RWPE1 (cell line): Measurements from ENCODE around the gene ZFP92.

Experiments used
- CTCF ChIA-PET: fragments of 350-600 bp; sonication (Branson Sonifier 250); formaldehyde crosslinking; extraction: SDS; loops from one replicate; lab custom pipeline; 2021; lab: Yijun Ruan, JAX
- POLR2A ChIA-PET: fragments of 400-600 bp; formaldehyde crosslinking; extraction: SDS; loops from one replicate; lab custom pipeline; 2020; ENCODE audit warnings: antibody characterized with exemption; ENCODE audit not compliant: low non-redundant PET; lab: Yijun Ruan, JAX
- DNase-seq: peaks from one replicate; pipeline ENCODE4 v3.0.0; 2012; ENCODE audit warnings: low spot score
- H3K27ac ChIP-seq: fragments of 450-650 bp; 2 replicates; pipeline ENCODE4 v1.5.1; 2017
- TF ChIP-seq, protein P1 (sequence below): fragments of 450-650 bp; conservative IDR thresholded peaks from 2 replicates; pipeline ENCODE4 v1.5.1; 2017; ENCODE audit warnings: low read depth, mild to moderate bottlenecking

ZFP92 gene

DNA sequence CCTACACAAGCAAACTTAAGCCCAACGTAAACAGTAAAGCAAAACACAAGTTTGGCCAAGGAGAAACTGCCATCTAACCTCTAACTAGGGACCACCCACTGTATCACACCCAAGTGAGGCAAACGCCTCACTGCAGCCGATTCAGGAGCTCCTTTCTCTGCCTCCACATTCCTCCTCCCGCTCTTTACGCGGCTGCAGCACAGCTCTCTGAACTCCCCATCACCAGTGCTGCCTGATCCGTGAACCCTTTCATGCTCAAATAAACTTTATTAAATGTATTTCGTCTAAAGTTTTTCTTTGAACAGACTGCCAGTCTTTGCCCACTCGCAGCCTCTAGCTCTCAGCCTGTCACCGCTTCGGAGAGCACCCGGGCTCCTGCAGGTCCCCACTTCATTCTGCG lies 16.7 kb upstream of the ZFP92 start:
- H3K27ac ChIP-seq = no peak overlapping the region
- no peak for DNase-seq
- TF ChIP-seq, protein P1, sequence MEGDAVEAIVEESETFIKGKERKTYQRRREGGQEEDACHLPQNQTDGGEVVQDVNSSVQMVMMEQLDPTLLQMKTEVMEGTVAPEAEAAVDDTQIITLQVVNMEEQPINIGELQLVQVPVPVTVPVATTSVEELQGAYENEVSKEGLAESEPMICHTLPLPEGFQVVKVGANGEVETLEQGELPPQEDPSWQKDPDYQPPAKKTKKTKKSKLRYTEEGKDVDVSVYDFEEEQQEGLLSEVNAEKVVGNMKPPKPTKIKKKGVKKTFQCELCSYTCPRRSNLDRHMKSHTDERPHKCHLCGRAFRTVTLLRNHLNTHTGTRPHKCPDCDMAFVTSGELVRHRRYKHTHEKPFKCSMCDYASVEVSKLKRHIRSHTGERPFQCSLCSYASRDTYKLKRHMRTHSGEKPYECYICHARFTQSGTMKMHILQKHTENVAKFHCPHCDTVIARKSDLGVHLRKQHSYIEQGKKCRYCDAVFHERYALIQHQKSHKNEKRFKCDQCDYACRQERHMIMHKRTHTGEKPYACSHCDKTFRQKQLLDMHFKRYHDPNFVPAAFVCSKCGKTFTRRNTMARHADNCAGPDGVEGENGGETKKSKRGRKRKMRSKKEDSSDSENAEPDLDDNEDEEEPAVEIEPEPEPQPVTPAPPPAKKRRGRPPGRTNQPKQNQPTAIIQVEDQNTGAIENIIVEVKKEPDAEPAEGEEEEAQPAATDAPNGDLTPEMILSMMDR = no peak
- POLR2A ChIA-PET = no interaction called here
- CTCF ChIA-PET = no interaction called here

DNA sequence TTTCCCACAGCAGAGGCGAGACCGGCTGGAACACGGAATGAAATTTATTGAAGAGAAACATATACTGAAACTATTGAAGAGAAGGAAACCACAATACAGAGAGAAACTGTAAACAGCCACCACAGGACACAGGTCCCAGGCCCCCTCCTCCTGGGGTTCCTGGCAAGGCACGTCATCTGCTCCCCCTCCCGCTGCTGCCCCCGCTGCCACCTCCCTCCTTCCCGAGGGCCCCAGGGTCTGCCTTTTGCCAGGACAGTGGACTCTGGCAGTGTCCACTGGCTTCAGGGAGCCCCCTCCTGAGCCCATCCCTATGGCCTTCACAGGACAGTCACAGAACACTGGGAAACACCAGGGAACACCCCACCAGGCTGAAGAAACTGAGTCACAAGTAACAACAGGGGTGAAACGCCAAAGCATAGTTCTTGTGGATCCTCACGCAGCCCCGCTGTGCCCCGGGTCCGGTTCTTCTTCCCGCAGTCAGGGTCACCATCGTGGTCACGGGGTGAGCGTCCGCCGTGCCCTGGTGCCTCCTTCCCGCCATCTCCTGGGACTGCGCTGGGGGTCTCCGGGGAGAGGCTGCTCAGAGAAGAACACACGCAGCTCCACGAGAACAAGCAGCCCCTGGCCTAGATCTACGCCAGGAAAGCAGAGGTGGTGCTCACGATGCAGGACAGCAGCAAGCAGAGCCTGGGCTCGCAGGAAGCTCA lies 15.5 kb upstream of the ZFP92 start:
- CTCF ChIA-PET = no interaction called here
- H3K27ac ChIP-seq = no peak overlapping the region
- TF ChIP-seq, protein P1 = no peak
- POLR2A ChIA-PET = no interaction called here
- DNase-seq = no peak

DNA sequence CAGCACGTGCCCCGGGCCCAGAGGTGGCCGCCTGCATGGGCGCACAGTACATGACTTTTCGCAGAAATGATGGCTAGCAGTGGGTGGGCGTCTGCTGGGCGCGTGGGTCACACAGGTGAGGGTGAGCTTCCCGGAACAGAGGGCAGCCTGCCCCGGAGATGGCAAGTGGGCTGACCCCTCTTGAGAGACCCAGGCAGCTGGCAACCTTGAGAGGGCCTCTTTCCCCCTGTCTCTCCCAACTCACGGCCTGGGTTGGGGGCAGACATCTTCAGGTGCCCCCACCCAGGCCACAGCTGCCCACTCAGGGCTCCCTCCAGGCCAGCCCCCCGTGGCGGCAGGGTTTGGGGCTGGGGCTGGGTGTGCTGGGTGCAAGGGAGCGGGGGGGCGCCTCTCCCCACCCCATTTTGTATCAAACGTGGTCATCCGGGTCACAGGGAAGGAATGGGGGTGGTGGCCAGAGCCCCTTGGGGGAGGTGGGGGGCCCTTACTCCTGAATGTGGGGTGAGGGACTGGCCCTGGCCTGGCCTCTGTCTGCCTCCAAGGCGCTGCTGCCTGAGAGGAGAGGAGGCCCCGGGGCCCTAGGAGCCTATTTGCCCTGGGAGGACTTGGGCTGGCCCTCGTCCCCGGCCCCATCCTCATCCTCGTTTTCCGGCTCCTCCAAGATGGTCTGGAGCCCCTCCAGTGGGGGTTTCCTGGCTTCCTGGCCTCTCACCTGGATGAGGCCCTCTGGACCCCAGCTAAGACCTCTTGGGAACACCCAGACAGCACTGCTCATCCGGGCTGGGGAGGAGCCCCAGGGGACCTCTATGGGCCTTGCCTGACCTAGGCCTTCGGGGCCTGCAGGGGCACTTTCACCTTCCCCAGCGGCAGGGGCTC lies 14.7 kb upstream of the ZFP92 start:
- ChIA-PET CTCF (no interaction called here), POLR2A (no interaction called here)
- H3K27ac ChIP-seq = no peak overlapping the region
- DNase-seq = no peak
- TF ChIP-seq, protein P1 = no peak

DNA sequence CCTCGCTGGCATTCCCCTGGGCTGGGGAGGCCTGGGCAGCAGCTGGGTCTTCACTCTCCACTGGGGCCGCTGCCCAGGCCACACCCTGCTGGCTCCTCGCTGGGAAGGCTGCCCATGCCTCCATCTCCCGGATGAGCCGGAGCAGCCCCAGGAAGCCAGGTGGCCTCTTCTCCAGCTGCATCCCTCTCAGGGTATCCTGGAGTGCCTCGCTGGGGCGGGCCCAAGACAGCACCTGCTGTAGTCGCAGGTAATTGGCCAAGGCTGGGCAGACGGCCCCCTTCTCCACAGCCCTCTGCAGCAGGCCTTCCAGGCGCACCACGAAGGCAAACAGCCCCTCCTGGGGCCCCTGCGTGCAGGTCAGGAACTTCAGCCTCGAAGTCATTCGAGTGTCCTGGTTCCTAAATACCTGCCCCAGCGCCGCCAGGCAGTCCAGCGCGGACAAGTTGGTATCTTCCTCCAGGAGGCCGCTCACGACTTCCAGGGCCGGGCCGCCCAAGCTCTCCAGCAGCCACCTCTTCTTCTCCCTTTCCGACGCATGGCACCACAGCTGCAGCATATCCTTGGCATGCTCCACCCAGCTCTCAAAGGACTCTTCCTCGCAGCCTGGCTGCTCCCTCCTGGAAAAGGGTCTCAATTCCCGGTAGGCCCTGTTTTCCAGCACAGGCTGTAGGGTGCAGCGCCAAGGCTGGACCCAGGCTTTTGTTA lies 13.9 kb upstream of the ZFP92 start:
- TF ChIP-seq, protein P1 = no peak
- ChIA-PET POLR2A (no interaction called here), CTCF (interaction anchor here (0.6 kb wide), 1 partner anchor 431 kb away, joined by 4 read pairs; no protein-coding TSS in a partner anchor)
- H3K27ac ChIP-seq = no peak overlapping the region
- no peak for DNase-seq

DNA sequence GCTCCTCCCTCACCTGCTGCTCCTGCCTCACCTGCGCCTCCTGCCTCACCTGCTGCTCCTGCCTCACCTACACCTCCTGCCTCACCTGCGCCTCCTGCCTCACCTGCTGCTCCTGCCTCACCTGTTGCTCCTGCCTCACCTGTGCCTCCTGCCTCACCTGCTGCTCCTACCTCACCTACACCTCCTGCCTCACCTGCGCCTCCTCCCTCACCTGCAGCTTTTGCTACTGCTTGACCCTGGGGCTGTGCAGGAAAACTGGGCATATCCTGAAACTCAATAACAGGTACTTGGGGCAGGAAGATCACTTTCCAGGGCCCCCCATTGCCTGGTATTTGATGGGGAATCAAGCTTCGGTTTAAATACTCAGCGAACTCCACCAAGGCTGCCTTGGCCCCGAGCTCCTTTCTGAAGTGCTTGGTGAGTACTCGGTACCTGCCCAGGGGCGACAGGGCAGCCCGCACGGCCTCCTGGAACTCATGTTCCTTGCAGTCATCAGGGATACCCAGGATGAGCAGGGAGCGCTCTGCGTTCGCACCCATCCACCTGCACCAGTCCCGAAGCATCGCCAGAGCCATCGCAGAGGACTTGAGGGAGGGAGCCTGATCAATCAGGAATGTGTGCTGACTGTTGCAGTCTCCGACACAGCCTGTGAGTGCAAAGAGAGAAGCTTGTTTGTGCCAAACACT lies 12.9 kb upstream of the ZFP92 start:
- no peak overlapping the region for H3K27ac ChIP-seq
- no peak for DNase-seq
- ChIA-PET POLR2A (no interaction called here), CTCF (interaction anchor here (0.6 to 0.9 kb wide), 2 partner anchors 109 to 430 kb away, joined by 4 read pairs; no protein-coding TSS in a partner anchor)
- TF ChIP-seq, protein P1 = no peak
